Gastrocnemius medialis (tissue), 4 donors: ENCODE data around the gene FBXL14.

Experiments
- POLR2A ChIP-seq, 2 donors: fragments of 450-650 bp; IDR thresholded peaks; one replicate each; pipeline ENCODE4 v1.6.1; 2017; ENCODE audit warnings: antibody characterized with exemption in 2 of 2, mild to moderate bottlenecking in 2 of 2, moderate library complexity in 2 of 2
- TF ChIP-seq, protein P1 (sequence below), 5 experiments: fragments of 450-650 bp in 3 of 5; fragments of 200-600 bp in 2 of 5; sonication (generic) in 2 of 5; IDR thresholded peaks in 4 of 5; conservative IDR thresholded peaks in 1 of 5; 1 replicate in 4 of 5; 2 replicates in 1 of 5; pipeline ENCODE4 v1.5.1; 2016 to 2019; ENCODE audit warnings: antibody characterized with exemption in 5 of 5, mild to moderate bottlenecking in 3 of 5, moderate library complexity in 3 of 5

DNA sequence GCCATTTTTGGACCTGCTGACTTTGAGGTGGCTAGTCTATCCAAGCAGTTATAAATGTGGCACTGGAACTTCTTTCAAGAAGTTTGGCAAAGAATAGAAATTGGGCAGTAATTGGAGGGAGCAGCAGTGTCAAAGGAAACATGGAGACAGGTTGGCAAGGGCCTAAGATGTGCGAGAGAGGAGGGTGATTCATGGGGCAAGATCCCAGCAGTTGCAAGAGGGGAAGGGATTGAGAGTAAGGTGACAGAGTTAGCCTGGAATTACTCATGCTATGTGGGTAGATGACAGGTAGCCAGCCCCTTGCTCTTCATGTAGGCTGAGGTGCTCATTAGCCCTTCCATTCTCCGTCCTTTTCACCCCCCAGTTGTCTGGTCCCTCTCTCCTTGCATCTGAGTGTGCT, 42.2 kb downstream of the FBXL14 start:
- TF ChIP-seq, protein P1, sequence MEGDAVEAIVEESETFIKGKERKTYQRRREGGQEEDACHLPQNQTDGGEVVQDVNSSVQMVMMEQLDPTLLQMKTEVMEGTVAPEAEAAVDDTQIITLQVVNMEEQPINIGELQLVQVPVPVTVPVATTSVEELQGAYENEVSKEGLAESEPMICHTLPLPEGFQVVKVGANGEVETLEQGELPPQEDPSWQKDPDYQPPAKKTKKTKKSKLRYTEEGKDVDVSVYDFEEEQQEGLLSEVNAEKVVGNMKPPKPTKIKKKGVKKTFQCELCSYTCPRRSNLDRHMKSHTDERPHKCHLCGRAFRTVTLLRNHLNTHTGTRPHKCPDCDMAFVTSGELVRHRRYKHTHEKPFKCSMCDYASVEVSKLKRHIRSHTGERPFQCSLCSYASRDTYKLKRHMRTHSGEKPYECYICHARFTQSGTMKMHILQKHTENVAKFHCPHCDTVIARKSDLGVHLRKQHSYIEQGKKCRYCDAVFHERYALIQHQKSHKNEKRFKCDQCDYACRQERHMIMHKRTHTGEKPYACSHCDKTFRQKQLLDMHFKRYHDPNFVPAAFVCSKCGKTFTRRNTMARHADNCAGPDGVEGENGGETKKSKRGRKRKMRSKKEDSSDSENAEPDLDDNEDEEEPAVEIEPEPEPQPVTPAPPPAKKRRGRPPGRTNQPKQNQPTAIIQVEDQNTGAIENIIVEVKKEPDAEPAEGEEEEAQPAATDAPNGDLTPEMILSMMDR (IDR thresholded peaks at IDR 0.05 in 4 of 5, conservative IDR thresholded peaks at IDR 0.05 in 1 of 5): no peak
- TF ChIP-seq POLR2A (IDR thresholded peaks at IDR 0.05): no peak
